Measurements from ENCODE around the gene ZNF785. TPM values are rescaled to one million over a fixed set of nuclear protein-coding genes. Genes with fewer than 3 reads are reported as not detected.

Gene ZNF785
- total RNA-seq, 1 donor from 2014 or later, result 58.4 TPM

DNA sequence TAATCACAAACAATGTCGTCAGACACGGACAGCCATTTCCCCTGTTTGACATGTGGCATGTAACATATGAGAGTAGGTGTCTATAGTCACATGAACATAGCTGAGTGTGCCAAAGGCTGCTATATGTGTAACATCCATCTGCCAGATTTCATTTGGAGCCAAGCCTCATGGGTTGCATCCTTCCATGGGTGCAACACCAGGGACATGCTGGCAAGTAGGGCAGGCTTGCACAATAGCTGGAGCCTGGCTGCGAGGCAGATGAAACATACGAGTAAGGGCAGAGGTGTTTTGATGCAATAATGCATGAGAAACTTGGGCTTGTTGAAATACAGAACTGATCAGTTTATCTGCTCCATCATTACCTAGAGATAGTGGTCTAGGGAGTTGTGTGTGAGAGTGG, 33.7 kb upstream of the ZNF785 start:
- H3K27me3 Mint-ChIP-seq (ENCODE audit: unreplicated experiment), result peaks cover 3% of the 10 kb centered on the region
- H3K9me3 Mint-ChIP-seq (ENCODE audit: unreplicated experiment), result peaks cover 4% of the 10 kb centered on the region
- TF ChIP-seq, protein P1, sequence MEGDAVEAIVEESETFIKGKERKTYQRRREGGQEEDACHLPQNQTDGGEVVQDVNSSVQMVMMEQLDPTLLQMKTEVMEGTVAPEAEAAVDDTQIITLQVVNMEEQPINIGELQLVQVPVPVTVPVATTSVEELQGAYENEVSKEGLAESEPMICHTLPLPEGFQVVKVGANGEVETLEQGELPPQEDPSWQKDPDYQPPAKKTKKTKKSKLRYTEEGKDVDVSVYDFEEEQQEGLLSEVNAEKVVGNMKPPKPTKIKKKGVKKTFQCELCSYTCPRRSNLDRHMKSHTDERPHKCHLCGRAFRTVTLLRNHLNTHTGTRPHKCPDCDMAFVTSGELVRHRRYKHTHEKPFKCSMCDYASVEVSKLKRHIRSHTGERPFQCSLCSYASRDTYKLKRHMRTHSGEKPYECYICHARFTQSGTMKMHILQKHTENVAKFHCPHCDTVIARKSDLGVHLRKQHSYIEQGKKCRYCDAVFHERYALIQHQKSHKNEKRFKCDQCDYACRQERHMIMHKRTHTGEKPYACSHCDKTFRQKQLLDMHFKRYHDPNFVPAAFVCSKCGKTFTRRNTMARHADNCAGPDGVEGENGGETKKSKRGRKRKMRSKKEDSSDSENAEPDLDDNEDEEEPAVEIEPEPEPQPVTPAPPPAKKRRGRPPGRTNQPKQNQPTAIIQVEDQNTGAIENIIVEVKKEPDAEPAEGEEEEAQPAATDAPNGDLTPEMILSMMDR (IDR thresholded peaks at IDR 0.05; ENCODE audit: partially characterized antibody, unreplicated experiment), result no peak
- no peak overlapping the region for H3K4me3 Mint-ChIP-seq (ENCODE audit: unreplicated experiment)
- no peaks in the 10 kb centered on the region for H3K4me1 Mint-ChIP-seq (ENCODE audit: low read depth, unreplicated experiment)
- DNase-seq, result no peak
- no peak overlapping the region for H3K27ac Mint-ChIP-seq (ENCODE audit: unreplicated experiment)
- no peaks in the 10 kb centered on the region for H3K36me3 Mint-ChIP-seq (ENCODE audit: unreplicated experiment)

DNA sequence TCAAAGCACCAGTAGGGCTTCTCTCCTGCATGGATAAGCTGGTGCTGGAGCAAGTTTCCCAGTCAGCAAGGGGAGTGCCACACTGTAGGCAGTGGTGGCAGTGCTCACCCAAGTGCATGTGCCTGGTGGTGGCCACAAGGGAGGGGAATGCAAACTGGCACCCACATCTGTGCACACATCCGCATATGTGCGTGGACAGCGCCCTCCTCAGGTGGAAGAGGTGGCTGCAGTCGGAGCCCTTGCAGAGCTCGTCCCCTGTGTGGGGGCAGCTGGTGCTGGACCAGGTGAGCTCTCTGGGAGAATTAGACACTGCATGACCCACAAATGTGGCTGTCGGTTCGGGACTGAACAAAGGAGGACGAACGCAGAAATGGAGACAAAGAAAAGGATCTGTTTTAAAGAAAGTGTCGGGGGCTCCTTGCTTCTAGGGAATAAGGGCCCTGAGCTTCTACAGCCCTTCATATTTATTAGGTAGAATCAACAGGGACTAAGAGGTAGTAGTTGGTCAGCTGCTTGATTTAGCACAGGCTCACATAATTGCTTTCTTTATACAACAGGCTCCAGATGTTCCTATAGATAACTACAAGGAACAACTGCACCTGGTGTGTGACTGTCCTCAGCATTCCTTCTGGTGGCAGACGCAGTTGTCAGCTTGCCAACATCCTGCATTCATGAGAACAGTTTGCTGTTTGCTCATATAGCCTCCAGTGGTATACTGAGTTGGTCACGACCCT, 30.0 kb upstream of the ZNF785 start:
- no peaks in the 10 kb centered on the region for H3K36me3 Mint-ChIP-seq (ENCODE audit: unreplicated experiment)
- peaks cover 1% of the 10 kb centered on the region for H3K4me1 Mint-ChIP-seq (ENCODE audit: low read depth, unreplicated experiment)
- TF ChIP-seq, protein P1 (IDR thresholded peaks at IDR 0.05; ENCODE audit: partially characterized antibody, unreplicated experiment), result peak; percentile 82
- DNase-seq, result peak; percentile 78
- H3K27ac Mint-ChIP-seq (ENCODE audit: unreplicated experiment), result no peak overlapping the region
- peak overlapping the region; percentile 2 for H3K4me3 Mint-ChIP-seq (ENCODE audit: unreplicated experiment)
- H3K9me3 Mint-ChIP-seq (ENCODE audit: unreplicated experiment), result peaks cover 5% of the 10 kb centered on the region
- H3K27me3 Mint-ChIP-seq (ENCODE audit: unreplicated experiment), result peaks cover under 1% of the 10 kb centered on the region

DNA sequence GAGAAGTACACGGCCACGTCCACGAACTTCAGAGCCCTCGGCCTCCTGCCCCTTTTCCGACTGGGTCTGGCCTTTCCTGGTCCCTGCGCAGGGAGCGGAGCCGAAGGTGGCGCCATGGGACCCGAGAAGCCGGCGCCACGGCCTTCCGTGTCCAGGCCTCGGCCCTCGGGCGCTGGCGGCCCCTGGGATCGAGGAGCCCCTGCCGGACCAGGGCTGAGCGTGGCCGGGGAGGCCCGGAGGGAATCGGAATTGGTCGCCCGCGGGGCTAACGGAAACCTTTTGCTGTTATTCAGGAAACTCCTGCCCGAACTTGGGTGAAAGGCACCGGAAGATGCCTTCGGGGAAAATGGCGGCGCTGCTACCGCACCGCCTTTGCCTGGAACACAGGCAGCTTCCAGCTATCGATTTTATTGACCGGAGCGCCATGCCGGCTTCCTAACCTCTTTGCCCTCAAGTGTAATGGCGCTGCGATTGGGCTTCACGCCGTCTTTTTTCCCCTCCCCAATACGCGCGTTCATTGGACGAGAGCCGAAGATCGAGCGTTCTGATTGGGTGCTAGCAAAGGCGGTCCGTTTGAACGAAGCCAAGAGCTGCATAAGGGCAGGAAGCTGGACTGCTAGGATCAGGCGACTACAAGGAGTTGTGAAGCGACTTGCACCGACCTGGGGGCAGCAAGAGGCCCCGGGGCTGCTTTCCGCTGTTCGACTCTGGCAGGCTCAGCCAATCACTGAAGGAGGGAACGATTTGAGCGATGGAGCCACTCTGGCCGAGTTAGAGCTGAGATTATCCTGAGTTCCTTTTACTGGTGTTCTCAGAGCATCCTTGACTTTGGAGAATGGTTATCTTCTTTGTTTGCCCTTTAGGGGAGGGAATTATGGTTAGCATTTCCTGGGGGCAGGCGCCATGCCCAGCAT, 24.7 kb upstream of the ZNF785 start, which contains the start of gene ZNF689:
Gene ZNF689, minus strand, starts transcription at position 464 of the 914 bp plus-strand sequence. Its CDS starts 348 bp downstream, at position 116.
- H3K36me3 Mint-ChIP-seq (ENCODE audit: unreplicated experiment), result no peaks in the 10 kb centered on the region
- peak within 1 kb of the TSS; percentile 93 for H3K27ac Mint-ChIP-seq (ENCODE audit: unreplicated experiment)
- peak; percentile 93 for DNase-seq
- peaks cover 3% of the 10 kb centered on the region for H3K4me1 Mint-ChIP-seq (ENCODE audit: low read depth, unreplicated experiment)
- peaks cover 10% of the 10 kb centered on the region for H3K9me3 Mint-ChIP-seq (ENCODE audit: unreplicated experiment)
- H3K27me3 Mint-ChIP-seq (ENCODE audit: unreplicated experiment), result peaks cover 6% of the 10 kb centered on the region
- TF ChIP-seq, protein P1 (IDR thresholded peaks at IDR 0.05; ENCODE audit: partially characterized antibody, unreplicated experiment), result no peak
- H3K4me3 Mint-ChIP-seq (ENCODE audit: unreplicated experiment), result peak within 1 kb of the TSS; percentile 86

DNA sequence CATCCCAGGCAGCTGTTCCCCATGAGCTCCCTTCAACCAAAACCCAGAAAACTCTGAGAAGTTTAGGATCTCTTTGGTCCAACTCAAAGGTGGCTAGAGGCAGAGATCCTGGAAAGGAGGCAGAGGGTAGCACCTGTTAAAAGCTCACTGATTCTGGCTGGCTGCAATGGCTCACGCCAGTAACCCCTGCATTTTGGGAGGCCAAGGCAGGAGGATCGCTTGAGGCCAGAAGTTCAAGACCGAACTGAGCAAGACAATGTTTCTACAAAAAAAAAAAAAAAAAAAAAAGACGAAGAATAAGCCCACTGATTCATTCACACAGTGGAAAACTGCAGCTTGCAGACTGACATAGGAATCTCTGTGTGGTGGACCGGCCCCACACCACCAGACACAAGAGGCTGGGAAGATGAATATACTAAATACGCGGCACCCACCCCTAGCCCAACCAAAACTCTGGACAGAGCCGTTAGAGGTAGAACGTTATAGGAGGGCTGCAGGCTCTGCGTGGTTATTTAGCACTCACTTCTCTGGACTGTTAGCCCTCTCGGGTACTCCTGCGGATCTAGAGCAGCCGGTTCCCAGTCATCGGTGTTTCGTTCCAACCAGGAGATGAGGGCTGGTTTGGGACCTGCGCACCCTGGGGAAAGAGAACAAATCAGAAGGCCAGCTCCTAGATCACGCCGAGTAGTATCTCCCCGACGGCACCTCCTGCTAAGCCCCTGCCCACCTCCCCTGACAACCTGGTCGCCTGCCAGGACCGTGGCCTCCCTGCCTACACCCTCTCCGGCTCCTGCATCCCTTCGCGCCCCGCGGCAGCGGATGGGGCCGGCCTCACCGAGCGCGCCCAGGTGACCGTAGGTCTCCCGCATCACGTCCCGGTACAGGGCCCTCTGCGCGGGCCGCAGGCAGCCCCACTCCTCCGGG, 23.8 kb upstream of the ZNF785 start:
- DNase-seq, result peak; percentile 53
- H3K27me3 Mint-ChIP-seq (ENCODE audit: unreplicated experiment), result peaks cover 6% of the 10 kb centered on the region
- peaks cover 3% of the 10 kb centered on the region for H3K4me1 Mint-ChIP-seq (ENCODE audit: low read depth, unreplicated experiment)
- TF ChIP-seq, protein P1 (IDR thresholded peaks at IDR 0.05; ENCODE audit: partially characterized antibody, unreplicated experiment), result no peak
- peak overlapping the region; percentile 90 for H3K27ac Mint-ChIP-seq (ENCODE audit: unreplicated experiment)
- no peaks in the 10 kb centered on the region for H3K36me3 Mint-ChIP-seq (ENCODE audit: unreplicated experiment)
- H3K9me3 Mint-ChIP-seq (ENCODE audit: unreplicated experiment), result peaks cover 10% of the 10 kb centered on the region
- H3K4me3 Mint-ChIP-seq (ENCODE audit: unreplicated experiment), result peak overlapping the region; percentile 86

All from glutamatergic neuron (in vitro differentiated cells).